Caki2 (cell line): ENCODE data around the gene TUBA4A. TPM values are rescaled to one million over a fixed set of nuclear protein-coding genes. Genes with fewer than 3 reads are reported as not detected.
"Not testable (repeated sequence)": the region's sequence is repeated elsewhere in the genome, so short reads cannot be mapped to it uniquely, and the experiment has no call there.

ENCODE experiments used
- DNase-seq: peaks from one replicate; pipeline ENCODE4 v3.0.0-alpha.2; 2015; ENCODE audit warnings: low read depth
- in situ Hi-C: cut with HindIII; loops from 2 replicates; pipeline ENCODE4 v1.10.0; 2016; ENCODE audit warnings: low sequenced_read_pairs, low pct_unique_long_range_greater_than_20kb, mixed read lengths
- total RNA-seq: library from RNA; depleted of rRNA; stranded (reverse); fragments of >200 nt; shearing (Covaris generic); gene quantifications from 2 replicates; pipeline ENCODE4 v1.2.3, GENCODE V29; 2014; ENCODE audit warnings: low replicate concordance

TUBA4A gene
- total RNA-seq, 1 experiment from 2014 or later = 23.9 TPM

DNA sequence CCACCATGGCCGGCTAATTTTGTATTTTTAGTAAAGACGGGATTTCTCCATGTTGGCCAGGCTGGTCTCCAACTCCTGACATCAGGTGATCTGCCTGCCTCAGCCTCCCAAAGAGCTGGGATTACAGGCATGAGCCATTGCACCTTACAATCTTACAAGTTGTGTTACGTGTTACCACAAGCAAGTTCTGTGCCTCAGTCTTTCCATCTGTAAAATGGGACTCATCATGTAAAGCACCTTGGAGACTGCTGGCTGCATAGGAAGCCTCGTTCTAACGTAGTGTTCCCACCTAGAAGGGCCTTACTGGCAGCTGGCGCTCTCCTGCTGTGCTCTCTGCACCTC lies 35.4 kb upstream of the TUBA4A start:
- in situ Hi-C loops = no loop called here
- DNase-seq = no peak

DNA sequence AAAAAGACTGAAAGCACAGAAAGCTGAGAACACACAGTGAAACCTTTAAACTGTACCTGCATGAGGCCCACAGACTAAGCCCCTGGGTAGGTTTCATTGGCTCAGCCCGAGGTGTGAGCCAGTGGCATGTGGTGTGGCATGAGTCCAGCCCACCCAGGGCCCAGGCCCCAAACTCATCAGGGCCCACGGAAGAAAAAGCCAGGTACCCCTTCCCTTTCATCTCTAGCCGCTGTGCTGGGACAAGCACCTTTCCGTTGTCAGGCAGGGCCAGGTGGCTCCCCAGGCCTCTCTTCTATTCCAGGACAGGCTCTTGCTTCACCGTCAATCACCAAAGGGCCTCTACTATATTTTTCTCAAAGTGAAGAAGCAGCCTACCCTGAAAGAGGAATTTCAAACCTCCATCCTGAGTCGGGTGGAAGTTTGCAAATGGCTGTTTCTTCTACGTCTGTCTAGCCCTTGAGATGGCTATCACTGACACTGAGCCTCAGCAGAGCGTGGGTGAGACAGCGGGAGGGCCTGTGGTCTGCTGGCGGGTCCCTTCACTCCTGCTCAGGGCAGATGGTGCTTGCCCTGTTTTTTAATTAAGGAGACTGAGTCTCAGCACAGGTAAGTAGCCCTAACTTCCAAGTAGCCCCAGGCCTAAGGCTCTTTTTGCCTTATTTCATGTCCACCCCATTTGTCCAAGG lies 34.0 kb upstream of the TUBA4A start:
- in situ Hi-C loops = no loop called here

GRCh38 chr2:219287116-219287440 lies 33.4 kb upstream of the TUBA4A start:
- in situ Hi-C loops = not testable (repeated sequence)

More for the DNA sequence above, 34.0 kb upstream of the TUBA4A start:
- DNase-seq = no peak

GRCh38 chr2:219286436-219287115 lies 32.9 kb upstream of the TUBA4A start:
- in situ Hi-C loops = no loop called here
- DNase-seq = peak; percentile 39

More at GRCh38 chr2:219287116-219287440, 33.4 kb upstream of the TUBA4A start:
- DNase-seq = not testable (repeated sequence)

GRCh38 chr2:219285894-219286425 lies 32.2 kb upstream of the TUBA4A start:
- in situ Hi-C loops = no loop called here

GRCh38 chr2:219285373-219285735 lies 31.6 kb upstream of the TUBA4A start:
- in situ Hi-C loops = no loop called here
- DNase-seq = no peak

More at GRCh38 chr2:219285894-219286425, 32.2 kb upstream of the TUBA4A start:
- no peak for DNase-seq

GRCh38 chr2:219284501-219285372 lies 31.0 kb upstream of the TUBA4A start:
- DNase-seq = no peak
- in situ Hi-C loops = no loop called here

DNA sequence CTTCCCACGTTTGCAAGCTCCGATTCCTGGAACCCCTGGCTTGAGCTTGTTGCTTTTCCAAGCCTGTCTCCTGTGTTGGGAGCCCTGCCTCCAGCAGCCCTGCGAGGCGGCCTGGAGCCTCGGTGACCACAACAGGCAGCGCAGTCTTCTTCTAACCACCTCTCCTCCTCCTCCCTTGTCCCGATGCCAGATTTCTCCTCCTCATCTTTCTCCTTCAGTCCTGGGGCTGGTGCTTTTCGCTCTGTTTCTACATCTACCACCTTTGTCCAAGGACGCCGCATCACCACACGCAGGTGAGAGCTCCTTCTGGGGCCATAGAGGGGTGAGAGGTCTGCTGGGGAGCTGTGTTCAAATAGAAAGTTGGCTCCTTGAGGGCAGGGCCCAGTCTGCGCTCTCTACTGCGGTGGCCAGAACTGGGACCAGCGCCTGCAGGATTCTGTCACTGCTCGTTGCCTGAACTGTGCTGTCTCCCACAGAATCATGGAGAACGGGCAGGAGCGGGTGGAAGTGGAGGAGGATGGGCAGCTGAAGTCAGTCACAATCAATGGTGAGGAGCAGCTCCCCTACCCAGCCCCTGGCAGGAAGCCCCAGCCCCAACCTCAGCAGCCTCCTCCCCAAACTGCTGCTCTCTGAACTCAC lies 29.3 kb upstream of the TUBA4A start:
- in situ Hi-C loops = no loop called here
- no peak for DNase-seq

DNA sequence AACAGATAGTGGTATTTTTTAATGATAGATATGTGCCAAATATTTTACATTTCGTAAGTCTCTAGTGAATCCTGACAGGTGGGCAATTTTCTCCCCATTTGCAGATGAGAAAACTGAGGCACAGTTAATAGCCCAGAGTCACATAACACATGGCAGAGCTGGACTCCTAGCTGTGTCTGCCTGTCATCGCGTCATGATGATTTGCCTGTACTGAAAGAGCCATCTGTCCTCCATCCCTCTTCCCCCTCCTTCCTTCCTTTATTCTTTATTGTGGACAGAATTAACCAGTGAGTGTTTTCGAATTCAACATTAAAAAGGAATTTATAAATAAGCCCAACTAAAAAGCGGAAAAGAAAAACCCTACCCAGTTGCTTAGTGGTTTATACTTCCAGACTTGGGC lies 28.7 kb upstream of the TUBA4A start:
- in situ Hi-C loops = no loop called here
- no peak for DNase-seq

DNA sequence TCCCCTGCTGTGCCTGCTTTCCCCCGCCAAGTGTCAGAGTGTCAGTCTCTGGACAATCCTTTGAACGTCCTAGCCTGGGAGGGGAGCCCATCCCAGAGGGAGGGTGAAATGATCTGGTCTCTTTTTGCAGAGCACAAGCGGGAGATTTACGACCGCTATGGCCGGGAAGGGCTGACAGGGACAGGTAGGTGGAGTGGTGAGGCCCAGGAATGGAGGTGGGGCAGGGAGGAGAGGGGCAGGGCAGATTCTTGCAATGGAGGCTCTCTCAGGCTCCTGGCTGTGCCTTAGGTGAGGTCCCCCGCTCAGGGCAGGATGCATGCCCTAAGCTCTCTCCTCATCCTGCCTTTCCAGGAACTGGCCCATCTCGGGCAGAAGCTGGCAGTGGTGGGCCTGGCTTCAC lies 27.9 kb upstream of the TUBA4A start:
- DNase-seq = no peak
- in situ Hi-C loops = no loop called here

DNA sequence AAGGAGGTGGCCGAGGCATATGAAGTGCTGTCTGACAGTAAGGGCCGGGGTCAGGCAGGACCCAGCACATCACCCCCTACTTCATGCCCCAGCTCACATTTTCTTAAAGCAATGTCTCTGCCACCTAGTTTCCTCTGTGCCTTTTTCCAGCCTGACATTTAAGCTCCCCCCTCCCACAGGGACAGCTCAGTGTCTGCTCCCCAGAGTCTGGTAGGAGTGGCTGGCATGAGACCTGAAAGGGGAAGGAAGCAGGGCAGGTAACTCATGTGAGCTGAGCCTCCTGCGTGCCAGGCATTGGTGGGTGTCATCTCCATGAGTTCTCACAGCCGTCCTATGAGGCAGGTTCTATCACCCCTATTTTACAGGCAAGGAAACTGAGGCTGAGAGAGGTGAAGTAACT lies 26.9 kb upstream of the TUBA4A start:
- DNase-seq = no peak
- in situ Hi-C loops = no loop called here

DNA sequence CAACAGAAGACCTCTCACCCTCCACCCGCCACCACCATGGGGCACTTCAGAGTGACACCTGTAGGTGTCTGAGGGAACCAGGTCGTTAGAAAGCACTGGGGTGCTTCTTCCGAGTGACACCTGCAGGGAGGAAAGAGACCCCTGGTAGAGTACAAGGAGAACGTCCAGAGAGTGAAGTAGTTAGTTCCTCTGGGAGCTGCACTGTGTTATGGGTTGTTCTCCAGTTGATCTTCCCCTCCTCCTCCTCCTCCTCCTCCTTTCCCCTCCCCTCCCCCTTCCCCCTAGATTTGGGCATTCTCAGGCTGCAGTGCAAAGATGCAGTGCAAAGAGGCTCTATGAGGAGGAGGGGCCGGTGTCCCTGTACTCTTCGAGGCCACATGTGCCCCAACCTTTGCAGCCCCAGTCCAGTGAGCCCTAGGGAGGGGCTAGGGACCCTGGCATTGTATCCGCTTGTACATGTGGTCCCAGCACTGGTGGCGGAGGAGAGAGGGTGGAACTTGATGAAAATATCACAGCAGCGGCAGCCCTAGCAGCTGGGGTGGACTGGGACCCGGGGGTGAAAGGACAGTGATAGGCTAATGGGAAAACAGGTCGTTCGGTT lies 26.3 kb upstream of the TUBA4A start:
- no peak for DNase-seq
- in situ Hi-C loops = no loop called here

DNA sequence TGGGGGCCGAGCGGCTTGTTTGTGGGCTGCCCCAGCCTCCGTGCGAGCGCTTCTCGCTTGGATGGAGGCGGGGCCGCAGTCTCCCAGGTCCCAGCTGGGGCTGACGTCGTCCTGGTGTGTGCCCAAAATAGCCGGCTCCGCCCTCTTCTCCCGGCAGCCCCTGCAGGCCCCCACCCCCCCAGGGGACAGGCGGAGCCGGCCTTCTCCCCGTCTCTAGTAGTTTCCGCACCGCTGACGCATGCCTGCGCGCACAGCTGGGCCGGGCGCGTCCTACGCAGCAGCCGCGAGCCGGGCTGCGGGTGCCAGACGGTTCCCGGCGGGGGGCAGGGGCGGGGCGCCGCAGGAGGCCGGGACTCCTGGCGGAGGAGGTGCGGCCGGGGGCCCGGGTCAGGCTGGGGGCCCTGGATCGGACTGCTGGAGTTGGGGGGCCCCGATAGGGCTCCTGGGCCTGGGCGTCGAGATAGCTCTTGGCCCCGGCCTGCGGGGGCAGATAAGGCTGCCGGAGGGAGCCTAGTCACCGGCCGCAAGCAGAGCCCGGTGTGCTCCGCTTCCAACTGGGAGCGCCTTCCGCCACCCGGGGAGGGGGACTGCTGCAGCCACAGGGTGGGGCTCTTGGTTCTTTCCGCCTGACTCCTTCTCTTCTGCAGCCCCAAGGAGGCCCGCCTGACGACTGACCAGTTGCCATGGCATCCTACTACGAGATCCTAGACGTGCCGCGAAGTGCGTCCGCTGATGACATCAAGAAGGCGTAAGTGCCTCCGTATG lies 25.6 kb upstream of the TUBA4A start, which contains the start of gene DNAJB2:
Gene DNAJB2 (plus strand): TSS at position 216 of the 765 bp plus-strand sequence. CDS start 468 bp downstream, at position 684.
- in situ Hi-C loops = no loop called here
- peak; percentile 72 for DNase-seq

- DNase-seq = peak; percentile 99
- in situ Hi-C loops = no loop called here
Observed at GRCh38 chr2:219278655-219279150, 25.0 kb upstream of the TUBA4A start.

DNA sequence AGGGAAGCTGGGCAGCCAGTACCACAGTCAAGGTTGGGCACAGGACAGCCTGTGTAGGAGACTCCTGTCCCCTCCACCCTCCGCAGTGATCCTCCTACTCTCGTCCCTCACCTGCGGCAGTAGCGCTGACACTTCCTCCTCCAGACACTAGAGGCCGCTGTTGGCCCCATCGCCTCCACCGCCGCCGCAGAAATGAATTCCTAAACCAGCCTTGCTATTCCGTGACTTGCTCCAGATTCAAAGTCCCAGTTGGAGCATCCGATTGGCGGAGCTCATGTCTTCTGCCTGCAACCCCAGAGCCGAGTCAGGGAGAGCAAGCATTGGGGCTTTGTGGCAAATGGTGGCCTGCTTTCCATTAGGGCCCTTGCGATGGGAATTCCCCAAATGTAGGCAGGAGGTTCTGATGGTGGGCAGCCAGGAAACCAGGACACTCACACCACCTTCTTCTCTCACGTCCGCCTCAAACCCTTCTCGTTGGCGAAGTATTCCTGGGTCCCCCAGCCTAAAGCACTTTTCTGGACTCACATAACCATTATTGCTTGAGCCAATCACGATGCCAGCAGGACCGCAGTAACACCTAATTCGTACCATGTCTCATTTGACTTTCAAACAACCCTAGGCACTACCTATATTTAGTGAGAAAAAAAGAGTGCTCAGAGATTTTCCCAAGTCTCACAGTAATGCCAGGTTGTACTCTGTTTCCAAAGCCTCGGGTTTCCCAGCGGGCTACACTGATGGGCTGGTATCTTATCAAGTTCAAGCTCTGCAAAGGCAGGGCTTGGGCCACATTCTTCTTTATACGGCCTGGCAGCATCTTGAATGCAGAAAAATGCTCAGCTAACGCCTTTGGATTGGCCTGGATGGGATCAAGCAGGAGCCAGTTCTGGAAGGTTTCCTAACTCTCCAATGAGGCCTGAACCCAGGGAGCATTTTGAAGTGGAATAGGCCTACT lies 24.3 kb upstream of the TUBA4A start:
- in situ Hi-C loops = no loop called here
- peak; percentile 82 for DNase-seq

- in situ Hi-C loops = no loop called here
Observed at GRCh38 chr2:219274361-219274921, 20.7 kb upstream of the TUBA4A start.

More at GRCh38 chr2:219274361-219274921, 20.7 kb upstream of the TUBA4A start:
- DNase-seq = peak; percentile 79
